Measurements from ENCODE around the gene FHAD1. TPM values are rescaled to one million over a fixed set of nuclear protein-coding genes. Genes with fewer than 3 reads are reported as not detected.

The FHAD1 gene
- total and polyA plus RNA-seq, 2 of the 13 experiments (the other 11 are each of a cell fraction or from before 2014, with no cell fraction given): not detected

- TF ChIP-seq ZNF121 (CRISPR knock-in tag; IDR thresholded peaks at IDR 0.05) (no peak), RFX1 (IDR thresholded peaks at IDR 0.05) (no peak), ZNF879 (CRISPR knock-in tag; IDR thresholded peaks at IDR 0.05) (no peak), MAX (IDR thresholded peaks at IDR 0.05) (no peak), STAG1 (CRISPR knock-in tag; IDR thresholded peaks at IDR 0.05) (peak; percentile 59), NR2F1 (CRISPR knock-in tag; IDR thresholded peaks at IDR 0.05) (peak; percentile 70 to 76), PAXIP1 (CRISPR knock-in tag; conservative IDR thresholded peaks at IDR 0.05) (peak; percentile 30; the same call in 1 of the 2 replicates), ZIK1 (CRISPR knock-in tag; IDR thresholded peaks at IDR 0.05; ENCODE audit: borderline replicate concordance, low read depth) (no peak), REL (CRISPR knock-in tag; conservative IDR thresholded peaks at IDR 0.05) (no peak), ZNF224 (CRISPR knock-in tag; IDR thresholded peaks at IDR 0.05) (no peak), GABPA (IDR thresholded peaks at IDR 0.05; ENCODE audit: low read depth, low read length) (no peak), GABPA (CRISPR knock-in tag; IDR thresholded peaks at IDR 0.05; ENCODE audit: low read depth) (no peak), ZNF609 (CRISPR knock-in tag; IDR thresholded peaks at IDR 0.05; ENCODE audit: borderline replicate concordance) (peak; percentile 51; the same call in 1 of the 2 replicates), ZNF136 (CRISPR knock-in tag; IDR thresholded peaks at IDR 0.05; ENCODE audit: low read depth) (no peak), GLI4 (CRISPR knock-in tag; IDR thresholded peaks at IDR 0.05; ENCODE audit: borderline replicate concordance) (no peak), FOXA1 (IDR thresholded peaks at IDR 0.05) (no peak), FOXA1 (CRISPR knock-in tag; IDR thresholded peaks at IDR 0.05) (no peak), CSRNP2 (CRISPR knock-in tag; conservative IDR thresholded peaks at IDR 0.05; ENCODE audit: low read depth) (no peak), ZNF615 (CRISPR knock-in tag; IDR thresholded peaks at IDR 0.05; ENCODE audit: borderline replicate concordance) (no peak), KDM4B (CRISPR knock-in tag; IDR thresholded peaks at IDR 0.05) (no peak), SIN3B (IDR thresholded peaks at IDR 0.05; ENCODE audit: low read length) (no peak), PITX1 (CRISPR knock-in tag; IDR thresholded peaks at IDR 0.05) (peak; percentile 60)
Measured at GRCh38 chr1:15420853-15421465, 173.9 kb downstream of the FHAD1 start (continued).

All from HepG2 (cell line).